IPS-20b (cell line): ENCODE data around the gene NCKAP5.

Source experiments
- H3K27ac ChIP-seq: one replicate; pipeline ENCODE4 v1.5.1; 2013; ENCODE audit warnings: low read length
- H3K27me3 ChIP-seq: 2 replicates; pipeline ENCODE4 v1.6.1; 2013; ENCODE audit warnings: mild to moderate bottlenecking, low read length, inconsistent platforms; ENCODE audit not compliant: insufficient read depth
- H3K36me3 ChIP-seq: 2 replicates; pipeline ENCODE4 v1.6.1; 2013; ENCODE audit warnings: low read depth, mild to moderate bottlenecking, inconsistent platforms, low read length, moderate library complexity; ENCODE audit not compliant: insufficient read depth
- H3K4me1 ChIP-seq: 2 replicates; pipeline ENCODE4 v1.6.1; 2013; ENCODE audit warnings: mild to moderate bottlenecking, control low read depth, inconsistent platforms, low read length, moderate library complexity; ENCODE audit not compliant: insufficient read depth
- H3K4me3 ChIP-seq: 2 replicates; pipeline ENCODE4 v1.5.1; 2013; ENCODE audit warnings: mild to moderate bottlenecking, low read length, inconsistent platforms
- H3K9ac ChIP-seq: 2 replicates; pipeline ENCODE4 v1.6.1; 2013; ENCODE audit warnings: low read depth, mild to moderate bottlenecking, inconsistent platforms, low read length, moderate library complexity
- H3K9me3 ChIP-seq: 2 replicates; pipeline ENCODE4 v1.6.1; 2013; ENCODE audit warnings: mild to moderate bottlenecking, low read depth, low read length, inconsistent platforms; ENCODE audit not compliant: insufficient read depth

NCKAP5 gene

GRCh38 chr2:133157141-133157540 is 411.1 kb downstream of the NCKAP5 start:
- no peaks in the 10 kb centered on the region for H3K36me3 ChIP-seq
- H3K27me3 ChIP-seq, result no peaks in the 10 kb centered on the region
- H3K4me3 ChIP-seq, result no peak overlapping the region
- H3K9me3 ChIP-seq, result peaks cover 15% of the 10 kb centered on the region; the same call in 1 of the 2 replicates
- H3K4me1 ChIP-seq, result no peaks in the 10 kb centered on the region
- H3K9ac ChIP-seq, result no peak overlapping the region
- no peak overlapping the region for H3K27ac ChIP-seq

- Histone ChIP-seq H3K9ac (no peak overlapping the region), H3K4me3 (no peak overlapping the region), H3K4me1 (no peaks in the 10 kb centered on the region), H3K27ac (no peak overlapping the region), H3K27me3 (no peaks in the 10 kb centered on the region), H3K36me3 (no peaks in the 10 kb centered on the region), H3K9me3 (peaks cover 14% of the 10 kb centered on the region)
Observed at GRCh38 chr2:133152801-133153200, 415.5 kb downstream of the NCKAP5 start.

DNA sequence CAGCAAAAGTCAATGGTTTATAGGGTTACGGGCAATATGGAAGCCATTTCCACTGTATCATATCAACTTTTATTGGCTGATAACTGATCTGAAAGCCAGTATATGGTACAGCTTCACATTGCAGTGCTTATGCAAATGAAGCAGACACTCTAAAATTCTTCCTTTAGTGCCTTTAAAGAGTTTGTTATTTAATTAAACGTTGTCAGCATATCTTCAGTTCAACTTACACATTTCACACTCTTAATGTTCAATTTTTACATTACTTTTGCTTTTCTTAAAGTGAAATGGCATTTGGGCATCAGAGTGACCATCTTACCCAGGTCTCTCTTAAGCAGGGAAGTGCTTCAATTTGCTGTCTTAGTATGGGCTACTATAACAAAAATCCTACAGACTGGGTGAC is 420.1 kb downstream of the NCKAP5 start:
- H3K27ac ChIP-seq, result no peak overlapping the region
- no peaks in the 10 kb centered on the region for H3K36me3 ChIP-seq
- no peak overlapping the region for H3K9ac ChIP-seq
- no peak overlapping the region for H3K4me3 ChIP-seq
- H3K9me3 ChIP-seq, result peaks cover 3% of the 10 kb centered on the region
- no peaks in the 10 kb centered on the region for H3K4me1 ChIP-seq
- no peaks in the 10 kb centered on the region for H3K27me3 ChIP-seq

- Histone ChIP-seq H3K36me3 (no peaks in the 10 kb centered on the region), H3K4me3 (no peak overlapping the region), H3K9ac (no peak overlapping the region), H3K27ac (no peak overlapping the region), H3K4me1 (no peaks in the 10 kb centered on the region), H3K9me3 (peaks cover 3% of the 10 kb centered on the region; the same call in 1 of the 2 replicates), H3K27me3 (no peaks in the 10 kb centered on the region)
Observed at GRCh38 chr2:133146893-133147292, 421.4 kb downstream of the NCKAP5 start.

GRCh38 chr2:133143645-133144044 is 424.6 kb downstream of the NCKAP5 start:
- H3K4me3 ChIP-seq, result no peak overlapping the region
- no peak overlapping the region for H3K9ac ChIP-seq
- no peaks in the 10 kb centered on the region for H3K9me3 ChIP-seq
- no peak overlapping the region for H3K27ac ChIP-seq
- peaks cover 24% of the 10 kb centered on the region for H3K4me1 ChIP-seq
- no peaks in the 10 kb centered on the region for H3K36me3 ChIP-seq
- peaks cover 5% of the 10 kb centered on the region; the same call in 1 of the 2 replicates for H3K27me3 ChIP-seq

GRCh38 chr2:133142087-133142486 is 426.2 kb downstream of the NCKAP5 start:
- no peak overlapping the region for H3K4me3 ChIP-seq
- peaks cover 31% of the 10 kb centered on the region for H3K4me1 ChIP-seq
- H3K9ac ChIP-seq, result no peak overlapping the region
- no peaks in the 10 kb centered on the region for H3K9me3 ChIP-seq
- H3K27ac ChIP-seq, result no peak overlapping the region
- H3K36me3 ChIP-seq, result no peaks in the 10 kb centered on the region
- peaks cover 8% of the 10 kb centered on the region; the same call in 1 of the 2 replicates for H3K27me3 ChIP-seq

- Histone ChIP-seq H3K36me3 (no peaks in the 10 kb centered on the region), H3K27me3 (peaks cover 8% of the 10 kb centered on the region; the same call in 1 of the 2 replicates), H3K4me1 (peaks cover 31% of the 10 kb centered on the region), H3K9me3 (no peaks in the 10 kb centered on the region), H3K4me3 (no peak overlapping the region), H3K27ac (no peak overlapping the region), H3K9ac (no peak overlapping the region)
Observed at GRCh38 chr2:133140620-133141019, 427.6 kb downstream of the NCKAP5 start.

- H3K4me3 ChIP-seq, result peak overlapping the region; percentile 15; the same call in 1 of the 2 replicates
- H3K4me1 ChIP-seq, result peaks cover 31% of the 10 kb centered on the region
- H3K9me3 ChIP-seq, result no peaks in the 10 kb centered on the region
- no peak overlapping the region for H3K27ac ChIP-seq
- H3K9ac ChIP-seq, result no peak overlapping the region
- peaks cover 8% of the 10 kb centered on the region; the same call in 1 of the 2 replicates for H3K27me3 ChIP-seq
- no peaks in the 10 kb centered on the region for H3K36me3 ChIP-seq
Observed at GRCh38 chr2:133139847-133140533, 428.3 kb downstream of the NCKAP5 start.

- Histone ChIP-seq H3K4me1 (peaks cover 31% of the 10 kb centered on the region), H3K27me3 (peaks cover 8% of the 10 kb centered on the region; the same call in 1 of the 2 replicates), H3K36me3 (no peaks in the 10 kb centered on the region), H3K27ac (no peak overlapping the region), H3K9me3 (no peaks in the 10 kb centered on the region), H3K9ac (no peak overlapping the region), H3K4me3 (0 out of 2 replicates have a peak overlapping the region, but pooled peaks have one; percentile 15)
Observed at GRCh38 chr2:133138693-133139092, 429.6 kb downstream of the NCKAP5 start.

DNA sequence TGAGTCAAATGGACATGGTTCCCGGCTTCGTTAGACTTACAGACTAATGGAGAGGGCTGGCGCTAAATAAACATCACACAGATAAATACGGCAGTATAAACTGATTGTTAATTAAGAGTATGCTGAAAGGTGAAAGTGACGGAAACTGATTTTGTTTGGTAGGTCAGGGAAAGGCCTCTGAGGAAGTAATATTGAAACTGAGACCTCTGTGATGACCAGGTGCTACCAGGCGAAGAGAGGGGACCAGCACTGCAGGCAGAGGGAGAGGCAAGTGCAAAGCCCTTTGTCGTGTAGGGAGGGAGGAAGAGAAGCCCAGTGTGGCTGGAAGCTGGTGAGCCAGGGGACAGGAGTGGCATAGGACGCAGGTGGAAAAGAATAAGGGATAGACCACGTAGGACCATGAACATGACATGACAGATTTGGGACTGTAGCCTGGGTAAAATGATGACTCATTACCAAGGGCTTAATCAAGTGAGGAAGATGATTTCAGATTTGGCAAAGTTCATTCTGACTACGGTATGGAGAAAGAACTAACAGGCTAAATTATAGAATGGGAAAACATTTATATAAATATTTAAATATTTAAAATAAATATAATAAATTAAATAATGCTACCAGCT is 433.1 kb downstream of the NCKAP5 start:
- H3K27ac ChIP-seq, result no peak overlapping the region
- no peak overlapping the region for H3K4me3 ChIP-seq
- H3K4me1 ChIP-seq, result peaks cover 19% of the 10 kb centered on the region
- H3K36me3 ChIP-seq, result no peaks in the 10 kb centered on the region
- no peak overlapping the region for H3K9ac ChIP-seq
- H3K27me3 ChIP-seq, result peaks cover 8% of the 10 kb centered on the region; the same call in 1 of the 2 replicates
- no peaks in the 10 kb centered on the region for H3K9me3 ChIP-seq

DNA sequence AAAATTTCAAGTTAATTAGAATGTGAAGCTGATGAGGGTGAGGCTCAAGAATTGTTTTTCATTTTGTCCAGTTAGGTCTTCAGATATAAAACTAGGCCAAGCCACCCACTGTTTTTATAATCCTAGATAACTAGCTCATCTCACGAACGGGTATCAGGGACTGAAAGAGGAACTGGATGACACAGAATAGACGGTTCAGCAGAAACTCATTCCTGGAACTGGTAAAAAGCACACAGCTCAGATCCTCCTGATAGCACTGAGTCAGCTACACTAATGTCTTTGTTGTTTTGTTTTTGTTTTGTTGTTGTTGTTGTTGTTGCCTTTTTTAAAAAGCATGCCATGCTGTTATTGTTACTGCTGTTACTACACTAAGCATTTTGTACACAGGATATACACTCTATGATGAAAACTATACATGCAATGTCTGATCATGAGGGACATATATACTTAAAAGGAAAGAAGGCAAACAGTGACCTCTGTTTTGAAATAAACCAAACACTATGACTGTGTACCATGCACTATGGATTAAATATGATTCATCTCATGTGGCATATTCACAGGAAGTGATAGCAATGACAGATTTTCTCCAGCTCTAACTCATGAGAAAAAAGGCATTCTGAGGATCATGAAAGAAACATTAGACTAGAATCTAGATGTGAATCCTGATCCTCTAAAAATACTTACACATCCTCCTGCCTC is 437.6 kb downstream of the NCKAP5 start:
- Histone ChIP-seq H3K9me3 (no peaks in the 10 kb centered on the region), H3K4me1 (no peaks in the 10 kb centered on the region), H3K27ac (no peak overlapping the region), H3K36me3 (no peaks in the 10 kb centered on the region), H3K9ac (no peak overlapping the region), H3K27me3 (no peaks in the 10 kb centered on the region), H3K4me3 (no peak overlapping the region)
